ENCODE measurements around the gene SCN4B. TPM values are rescaled to one million over a fixed set of nuclear protein-coding genes. Genes with fewer than 3 reads are reported as not detected.

Gene SCN4B
- total RNA-seq, 1 experiment from 2014 or later = 1.6 TPM

GRCh38 chr11:118092907-118093571 is 59.6 kb downstream of the SCN4B start:
- no peak overlapping the region for H3T11ph ChIP-seq (ENCODE audit: low read length)
- Mint-ChIP-seq H3K36me3 (ENCODE audit: insufficient read depth in 1 of 3, low read depth in 3 of 3) (no peaks in the 10 kb centered on the region), H3K4me3 (no peak overlapping the region), H3K27me3 (ENCODE audit: low read depth) (peaks cover 12% of the 10 kb centered on the region), H3K9me3 (peaks cover 0 to under 1% of the 10 kb centered on the region in 2 experiments; a peak in 1 of 5 replicates), H3K27ac (0 out of 7 replicates have a peak overlapping the region, but pooled peaks of 1 of the 3 experiments have one; percentile 20), H3K4me1 (peaks cover 0 to 9% of the 10 kb centered on the region in 2 experiments; a peak in 3 of 4 replicates)
- no peaks in the 10 kb centered on the region; the same call in 1 of the 2 replicates for H3K27me3 ChIP-seq (ENCODE audit: insufficient read depth, low read length)
- H2BK20ac ChIP-seq (ENCODE audit: low read depth, low read length, poor library complexity, severe bottlenecking) = no peak overlapping the region
- no CpG with 5 or more reads among the region's 8 CpGs for WGBS (ENCODE audit: extremely low coverage, insufficient read length, low lambda C conversion rate)
- no peak overlapping the region for H3K56ac ChIP-seq (ENCODE audit: insufficient read length, low read depth, low read length)
- no peak overlapping the region for H3K14ac ChIP-seq (ENCODE audit: insufficient read depth, low read length)
- H3K9me3 ChIP-seq (ENCODE audit: control insufficient read depth, low read depth, low read length) = no peaks in the 10 kb centered on the region
- TF ChIP-seq CTCF (conservative IDR thresholded peaks at IDR 0.05) = no peak
- H3K18ac ChIP-seq (ENCODE audit: insufficient read length, low read depth, low read length) = no peak overlapping the region
- H4K20me1 ChIP-seq (ENCODE audit: control insufficient read depth, insufficient read depth, insufficient read length) = no peaks in the 10 kb centered on the region
- no peaks in the 10 kb centered on the region for H3K4me1 ChIP-seq (ENCODE audit: insufficient read depth, low read length)
- H2AFZ ChIP-seq (ENCODE audit: low read length) = no peak overlapping the region
- H3K27ac ChIP-seq (ENCODE audit: insufficient read length, low read depth, low read length) = no peak overlapping the region
- no peak for DNase-seq
- no peak overlapping the region for H2AK5ac ChIP-seq (ENCODE audit: insufficient read length, low read length)
- no peak overlapping the region for H2BK12ac ChIP-seq (ENCODE audit: insufficient read length, low read depth, low read length)
- no peak overlapping the region for H3K23ac ChIP-seq (ENCODE audit: insufficient read length, low read depth, low read length)
- no peak overlapping the region for H4K5ac ChIP-seq (ENCODE audit: insufficient read length, low read depth, low read length)
- no peak overlapping the region for H3K4ac ChIP-seq (ENCODE audit: low read depth, low read length)
- H3K9ac ChIP-seq (ENCODE audit: extremely low read depth, insufficient read length, low read length) = no peak overlapping the region
- no peaks in the 10 kb centered on the region for H3K79me1 ChIP-seq (ENCODE audit: insufficient read depth, low read depth, low read length, poor library complexity, severe bottlenecking)
- H3K4me2 ChIP-seq (ENCODE audit: insufficient read depth, insufficient read length, low read length) = no peak overlapping the region
- H4K91ac ChIP-seq (ENCODE audit: insufficient read length, low read depth, low read length) = no peak overlapping the region
- no peak overlapping the region for H2BK15ac ChIP-seq (ENCODE audit: low read depth, low read length)
- no peak overlapping the region for H2BK5ac ChIP-seq (ENCODE audit: insufficient read length, low read length)
- H3K79me2 ChIP-seq (ENCODE audit: insufficient read depth, low read length) = no peaks in the 10 kb centered on the region
- no peaks in the 10 kb centered on the region for H3K23me2 ChIP-seq (ENCODE audit: insufficient read length, low read depth, low read length, poor library complexity, severe bottlenecking)
- no peak overlapping the region for H4K8ac ChIP-seq (replicated peaks; ENCODE audit: insufficient read length, low read depth, low read length)
- H2BK120ac ChIP-seq (ENCODE audit: low read depth, low read length, poor library complexity, severe bottlenecking) = no peak overlapping the region
